EL (cell line): ENCODE results near the gene ANKRD44.
A peak's percentile ranks its signal among the peaks of the same experiment; 100 is the strongest.

Experiments
- DNase-seq: peaks from one replicate; pipeline ENCODE4 v3.0.0-alpha.2; 2016

The ANKRD44 gene

DNA sequence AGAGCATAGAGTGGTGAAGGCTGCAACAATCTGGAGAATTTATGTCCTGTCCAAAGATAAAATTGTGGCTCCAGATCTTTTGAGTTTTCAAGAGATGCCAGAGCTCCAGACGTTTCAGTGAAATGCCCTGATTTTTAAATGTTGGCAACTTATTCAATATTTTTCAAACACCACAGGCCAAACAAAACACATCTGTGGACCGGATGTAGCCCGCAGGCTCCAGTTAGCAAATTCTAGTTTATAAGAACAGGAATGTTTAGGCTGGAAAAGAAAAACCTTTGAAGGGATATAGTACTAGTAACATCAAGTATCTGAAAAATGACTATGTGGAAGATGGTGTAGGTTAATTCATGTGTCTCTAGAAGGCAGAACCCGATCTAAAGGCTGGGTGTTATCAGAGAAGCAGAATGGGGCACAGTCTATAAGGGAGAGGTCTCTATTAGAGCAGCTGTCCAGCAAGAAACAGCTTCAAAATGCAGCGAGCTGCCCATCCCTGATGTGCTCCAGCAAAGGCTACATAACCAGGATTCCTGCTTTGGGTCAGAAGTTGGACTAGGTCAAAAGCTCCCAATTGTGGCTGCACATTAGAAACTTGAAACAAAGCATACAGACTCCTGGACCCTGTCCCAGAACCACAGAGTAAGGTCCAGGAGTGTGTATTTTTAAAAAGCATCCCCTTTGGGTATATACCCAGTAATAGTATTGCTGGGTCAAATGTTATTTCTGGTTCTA is 105.9 kb downstream of the ANKRD44 start:
- DNase-seq: no peak

DNA sequence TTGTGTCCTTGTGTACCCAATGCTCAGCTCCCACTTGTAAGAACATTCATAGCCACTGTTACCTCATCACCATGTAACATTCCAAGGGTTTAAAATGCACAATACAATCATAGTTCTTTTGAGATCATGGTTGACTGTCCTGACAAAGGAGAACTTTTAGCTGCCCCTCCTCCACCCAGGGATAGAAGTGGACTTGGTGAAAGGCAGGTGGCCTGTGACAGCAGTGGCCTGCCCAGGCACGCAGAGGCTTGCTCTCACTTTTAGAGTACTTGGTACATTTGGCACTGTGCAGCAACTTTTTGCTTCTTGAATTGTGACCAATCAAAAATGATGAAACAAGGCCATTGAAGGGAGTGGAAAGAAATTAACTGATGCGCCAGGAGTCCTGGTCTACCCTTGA is 108.7 kb downstream of the ANKRD44 start:
- DNase-seq: no peak

DNA sequence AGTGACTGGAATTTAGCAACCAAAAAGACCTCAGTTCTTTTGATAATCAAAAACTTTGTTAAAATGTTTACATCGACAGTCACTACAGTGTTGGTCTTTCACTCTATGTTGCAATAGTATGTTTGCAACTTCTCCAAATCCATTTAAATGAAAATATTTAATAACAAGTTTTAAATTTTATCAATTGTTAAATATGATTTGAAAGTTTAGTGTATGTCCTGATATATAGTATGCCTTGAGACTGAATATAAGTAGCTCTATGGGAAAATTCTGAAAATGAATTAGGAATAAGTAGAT is 109.9 kb downstream of the ANKRD44 start:
- no peak for DNase-seq

DNA sequence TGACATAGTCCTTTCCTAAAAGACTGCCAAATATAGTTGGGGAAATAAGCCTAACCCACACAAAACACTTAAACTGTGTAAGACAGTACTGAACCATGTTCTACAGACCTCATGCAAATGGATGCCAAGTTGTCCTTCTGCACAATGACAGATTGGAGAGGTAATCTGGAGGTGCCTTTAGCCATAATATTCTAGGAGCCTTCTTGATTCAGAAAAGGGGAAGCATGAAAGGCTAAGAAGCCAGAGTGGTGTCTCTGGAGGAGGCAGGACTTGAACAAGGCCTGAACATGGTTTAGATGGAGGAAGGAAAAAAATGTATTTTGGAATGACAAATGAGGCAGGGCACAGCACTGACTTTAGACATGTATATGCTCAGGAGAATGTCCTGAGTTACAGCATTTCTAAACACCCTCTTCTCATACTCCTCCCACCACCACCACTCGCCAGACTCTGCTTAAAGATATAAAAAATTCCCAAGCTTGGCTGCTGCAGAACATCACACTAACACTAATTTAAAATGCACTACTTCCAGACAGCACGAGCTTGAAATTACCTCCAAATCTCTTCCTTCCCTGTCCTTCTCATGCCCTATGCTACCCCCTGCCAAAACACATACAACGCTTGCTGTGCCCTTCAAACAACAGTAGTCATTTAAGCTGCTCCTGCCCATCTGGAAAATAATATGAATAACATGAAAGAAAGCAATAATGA is 110.4 kb downstream of the ANKRD44 start:
- DNase-seq: no peak

DNA sequence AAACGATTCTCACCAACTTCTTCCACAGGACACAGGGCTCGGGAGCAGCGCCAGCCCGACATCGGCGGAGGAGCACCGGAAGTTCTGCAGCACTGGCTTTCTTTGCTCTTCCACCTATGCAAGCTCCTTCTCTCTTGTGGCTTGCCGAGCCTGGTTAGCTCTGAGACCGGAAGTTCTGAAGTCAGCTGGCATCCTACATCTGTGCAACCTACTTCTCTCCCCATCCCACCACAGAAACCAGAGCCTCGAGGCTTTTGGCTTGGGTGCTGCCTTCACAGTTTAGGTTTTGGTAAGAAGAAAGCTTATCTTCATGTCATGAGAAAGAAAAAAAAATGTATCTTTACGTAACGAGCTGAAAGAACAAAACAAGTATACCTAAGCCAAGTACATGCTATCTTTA is 111.7 kb downstream of the ANKRD44 start:
- no peak for DNase-seq

DNA sequence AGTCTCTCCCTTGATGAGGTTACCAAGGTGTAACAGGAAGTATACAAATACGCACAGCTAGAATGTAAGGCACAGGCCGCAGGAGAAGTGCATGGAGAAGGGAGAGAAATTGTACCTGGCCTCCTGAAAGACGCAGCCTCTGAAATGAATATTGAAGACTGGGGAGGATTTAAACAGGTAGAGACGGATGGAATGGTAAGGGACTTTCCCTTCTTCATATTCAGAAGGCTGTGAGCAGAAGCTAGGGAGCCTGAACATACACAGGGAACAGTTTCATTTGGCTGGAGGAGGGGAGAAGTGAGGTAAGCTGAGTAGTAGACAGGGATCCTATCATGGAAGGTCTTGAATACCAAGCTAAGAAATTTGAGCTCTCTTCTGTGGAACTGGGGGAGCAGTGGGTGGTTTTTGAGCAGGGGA is 112.7 kb downstream of the ANKRD44 start:
- DNase-seq: no peak

DNA sequence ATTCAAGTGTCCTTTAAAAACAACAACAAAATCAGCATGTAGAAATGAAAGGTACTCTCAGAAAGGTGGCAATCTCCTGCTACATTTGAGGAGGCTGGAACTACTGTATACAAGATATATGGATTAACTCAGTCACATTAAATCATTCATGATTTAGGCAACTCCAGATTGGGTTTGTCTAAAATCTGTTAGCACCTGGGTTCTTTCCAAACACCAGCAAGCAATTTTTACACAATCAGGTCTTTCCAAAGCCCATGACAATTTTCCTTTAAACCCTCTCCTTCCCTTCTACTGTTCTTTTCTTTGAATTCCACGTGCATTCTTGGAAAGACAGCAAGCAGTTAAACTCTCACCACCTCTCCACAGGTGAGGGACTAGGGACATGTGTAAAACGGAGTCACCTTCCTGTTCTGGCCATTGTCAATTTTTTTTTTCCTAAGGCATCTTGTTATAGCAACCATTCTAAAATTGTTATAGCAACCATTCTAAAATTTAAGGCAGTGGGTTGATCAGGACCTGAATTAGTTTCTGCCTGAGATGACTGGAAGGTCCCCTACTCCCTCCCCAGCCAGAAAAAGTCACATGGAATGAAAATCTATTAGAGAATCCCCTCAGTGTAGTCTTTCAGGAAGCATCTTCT is 113.9 kb downstream of the ANKRD44 start:
- no peak for DNase-seq

DNA sequence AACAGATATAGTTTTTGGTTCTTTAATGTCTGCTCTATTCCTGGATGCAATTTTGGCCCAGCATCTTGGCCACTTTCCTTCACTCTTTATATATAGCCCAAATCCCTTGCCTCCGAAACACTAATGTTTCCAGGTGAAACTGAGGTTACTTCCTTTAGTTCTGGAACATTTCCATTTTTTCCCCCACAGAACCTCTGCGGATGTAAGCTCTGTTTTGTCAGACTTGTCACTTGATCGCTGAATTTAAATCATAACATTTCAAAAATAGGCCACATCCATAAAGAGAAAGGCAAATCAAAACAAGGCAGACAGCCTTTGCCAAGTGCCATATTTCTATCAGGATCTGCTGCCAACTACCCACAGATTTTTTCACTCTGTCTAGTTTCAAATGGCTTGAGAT is 115.1 kb downstream of the ANKRD44 start:
- DNase-seq: no peak

DNA sequence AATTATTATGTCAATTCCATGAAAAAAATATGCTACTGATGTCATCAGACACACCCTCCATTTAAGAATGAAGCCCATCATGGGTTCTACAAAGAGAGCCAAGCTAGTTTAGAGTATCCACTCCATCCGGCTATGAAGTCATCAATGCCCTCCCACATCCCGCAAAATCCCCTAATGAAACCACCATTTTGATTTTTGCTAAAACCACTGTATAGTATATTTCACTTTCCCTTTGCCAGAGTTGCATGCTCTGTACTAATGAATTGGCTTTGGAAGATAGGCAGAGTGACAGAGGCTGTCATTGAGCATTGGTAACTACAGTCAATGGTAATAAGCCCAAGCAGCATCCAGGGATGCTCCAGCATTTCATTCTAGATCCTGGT is 118.6 kb downstream of the ANKRD44 start:
- no peak for DNase-seq

DNA sequence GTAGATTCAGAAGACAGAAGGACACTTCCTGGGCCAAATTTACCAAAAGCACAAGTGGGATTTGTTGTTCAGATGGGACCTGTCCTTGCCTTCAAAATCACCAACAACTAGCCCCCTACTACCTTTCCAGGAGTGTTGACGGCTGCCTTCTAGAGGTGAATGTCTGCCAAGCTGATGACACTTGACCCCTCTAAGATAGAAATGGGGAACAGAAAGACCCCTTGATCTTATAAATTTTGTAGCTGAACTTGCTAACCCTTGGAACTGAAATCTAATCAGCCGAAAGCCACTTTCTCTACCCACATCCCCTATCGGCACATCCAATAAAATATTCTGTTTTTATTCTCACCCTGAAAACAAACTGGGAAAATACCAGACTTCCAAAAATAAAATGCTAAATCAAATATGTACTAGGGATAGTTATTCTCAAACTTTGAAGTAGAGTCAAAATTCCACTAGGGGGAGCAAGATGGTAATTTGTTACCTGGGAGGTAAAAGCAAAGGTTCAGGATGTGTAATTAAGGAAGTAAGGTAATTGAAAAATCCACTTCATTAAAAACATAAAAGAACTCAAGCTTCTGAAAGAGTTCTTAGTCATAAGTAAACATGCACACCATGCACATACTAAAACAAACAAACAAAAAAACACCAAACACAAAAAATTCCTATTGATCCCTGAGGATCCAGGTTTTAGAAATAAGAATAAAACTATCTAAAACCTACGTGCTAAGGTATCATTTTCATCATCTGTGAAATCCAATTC is 119.2 kb downstream of the ANKRD44 start:
- DNase-seq: no peak

DNA sequence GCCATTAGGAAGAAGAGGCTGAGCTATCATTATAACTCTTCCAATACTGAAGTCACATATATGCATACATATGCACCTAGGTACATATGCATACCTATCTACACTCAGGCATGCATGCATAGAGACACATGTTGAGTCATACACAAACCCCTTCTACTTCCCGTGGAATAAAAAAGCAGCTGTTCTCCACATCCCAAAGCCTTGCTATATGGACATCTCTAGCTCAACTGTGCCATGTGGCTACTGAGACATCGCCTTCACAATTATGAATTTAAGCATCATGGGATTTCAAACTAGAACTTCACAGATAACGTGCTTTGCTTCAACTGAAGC is 120.5 kb downstream of the ANKRD44 start:
- DNase-seq: no peak

DNA sequence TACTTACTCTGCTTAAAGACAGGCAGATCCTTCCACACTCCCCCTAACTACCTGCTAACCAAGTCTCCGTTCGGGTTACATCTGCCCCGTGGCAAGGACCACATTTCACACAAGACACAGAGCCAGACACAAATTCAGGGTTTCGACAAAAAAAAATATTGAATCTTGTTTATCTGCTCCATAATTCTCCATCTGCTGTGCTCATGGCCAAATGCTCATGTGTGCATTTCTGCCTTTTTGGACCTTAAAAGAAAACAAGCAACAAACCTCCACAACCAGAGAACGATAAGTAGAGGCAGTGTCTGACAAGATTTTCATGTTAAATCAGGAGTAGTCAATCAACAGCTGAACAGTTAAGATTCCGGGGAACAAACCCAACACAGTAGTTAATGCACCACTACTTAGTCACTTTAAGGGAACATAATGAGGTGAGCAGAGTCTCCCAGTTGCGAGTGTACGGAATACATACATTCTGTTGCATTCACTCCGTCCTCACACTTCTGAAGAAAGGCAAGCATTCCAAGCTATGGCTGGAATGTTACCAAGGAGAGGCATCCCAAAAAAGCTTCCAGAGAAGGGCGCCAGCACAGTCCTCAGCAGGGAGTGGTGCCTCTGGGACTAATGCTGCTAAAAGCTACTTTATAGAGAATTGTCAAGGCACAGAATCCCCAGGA is 121.0 kb downstream of the ANKRD44 start:
- no peak for DNase-seq

DNA sequence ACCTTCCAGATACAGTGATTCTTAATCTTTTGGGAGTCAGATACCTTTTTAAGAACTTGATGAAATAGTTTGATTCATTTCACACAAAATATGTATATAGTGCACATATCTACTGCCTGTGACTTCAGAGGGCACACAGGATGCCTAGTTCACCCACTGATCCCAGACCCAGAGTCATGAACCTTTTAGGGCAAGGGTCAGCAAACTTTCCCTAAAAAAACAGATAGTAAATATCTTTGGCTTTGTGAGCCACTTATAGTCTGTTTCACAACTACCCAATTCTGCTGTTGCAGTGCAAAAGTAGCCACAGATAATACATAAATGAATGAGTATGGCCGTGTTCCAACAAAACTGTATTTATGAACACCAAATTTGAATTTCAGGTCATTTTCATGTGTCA is 124.9 kb downstream of the ANKRD44 start:
- no peak for DNase-seq

DNA sequence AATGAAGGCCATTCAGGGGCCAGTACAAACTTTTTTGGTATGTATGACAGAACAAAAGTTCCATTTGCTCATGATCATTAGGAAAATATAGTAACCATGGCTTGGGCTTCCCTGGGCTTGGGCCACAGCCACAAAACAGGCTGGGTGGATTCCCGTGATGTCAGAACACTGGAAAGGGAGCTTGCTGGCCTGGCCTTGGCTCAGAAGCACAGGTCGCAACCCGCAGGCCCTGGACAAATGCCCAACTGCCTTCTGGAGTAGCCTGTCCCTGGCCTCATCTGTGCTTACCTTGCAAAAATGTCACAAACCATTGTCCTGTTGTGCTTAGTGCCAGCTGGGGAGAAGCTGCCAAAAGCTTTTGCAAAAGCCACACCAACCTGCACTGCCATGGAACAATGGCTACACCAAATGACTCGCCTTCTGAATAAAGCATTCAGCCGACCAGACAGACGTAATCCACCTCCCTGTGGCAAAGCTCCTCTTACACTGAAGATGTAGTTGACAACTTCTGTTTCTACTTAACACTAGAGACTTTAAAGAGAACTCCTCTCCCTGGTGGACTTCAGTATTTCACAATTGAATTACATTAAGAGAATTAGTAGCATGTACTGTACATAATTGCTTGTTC is 125.5 kb downstream of the ANKRD44 start:
- no peak for DNase-seq

DNA sequence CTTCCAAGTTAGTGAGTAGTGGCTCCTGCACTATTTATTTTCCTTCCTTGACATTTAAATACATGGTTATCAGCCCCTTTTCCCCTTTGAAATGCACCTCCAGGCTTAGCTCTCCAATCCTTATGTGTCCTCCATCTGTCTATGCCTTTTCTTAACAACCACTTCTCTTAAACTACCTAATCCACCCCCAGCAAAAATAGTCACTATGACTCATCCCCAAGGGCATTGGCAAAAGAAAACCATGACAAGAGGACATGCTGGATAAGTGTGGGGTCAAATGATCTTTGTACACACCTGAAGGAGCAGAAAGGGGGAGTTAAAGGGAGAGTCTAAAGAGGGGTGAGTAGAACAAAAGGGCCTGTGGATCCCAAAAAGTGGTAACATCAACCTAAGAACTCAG is 127.2 kb downstream of the ANKRD44 start:
- no peak for DNase-seq

DNA sequence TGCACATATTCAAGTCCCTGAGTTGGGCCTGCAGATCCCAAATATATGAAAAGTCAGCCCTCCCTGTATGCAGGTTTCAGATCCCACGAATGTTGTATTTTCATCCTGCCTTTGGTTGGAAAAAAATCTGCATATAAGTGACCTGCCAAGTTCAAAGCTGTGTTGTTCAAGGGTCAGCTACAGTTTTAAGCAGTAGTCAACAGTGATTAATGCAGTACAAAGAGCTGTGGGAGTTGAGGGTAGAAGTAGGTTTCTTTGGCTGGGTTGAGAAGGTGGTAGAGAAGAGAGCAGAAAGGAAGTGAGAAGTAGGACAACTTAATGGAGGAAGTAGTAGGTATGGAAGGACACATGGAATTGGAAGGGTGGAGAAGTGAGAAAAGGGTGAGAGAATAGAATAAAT is 127.9 kb downstream of the ANKRD44 start:
- no peak for DNase-seq

DNA sequence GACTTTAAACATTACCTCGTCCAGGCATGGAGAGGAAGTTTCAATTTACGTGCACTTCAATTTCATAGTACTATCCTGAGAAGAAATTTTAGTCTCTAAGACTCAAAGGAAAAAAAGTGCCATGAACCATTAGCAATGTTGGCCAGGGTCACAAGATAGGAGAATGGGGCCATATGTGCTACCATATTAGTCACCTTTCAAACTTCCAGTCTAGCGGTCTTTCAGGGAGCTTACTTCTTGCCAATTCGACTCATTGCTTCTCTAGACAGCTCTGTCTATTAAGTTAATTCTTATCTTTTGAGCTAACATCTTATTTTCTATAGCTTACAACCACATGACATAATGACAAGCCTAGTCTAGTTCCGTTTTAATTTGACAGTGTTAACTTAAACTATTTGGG is 129.1 kb downstream of the ANKRD44 start:
- peak; percentile 35 for DNase-seq

DNA sequence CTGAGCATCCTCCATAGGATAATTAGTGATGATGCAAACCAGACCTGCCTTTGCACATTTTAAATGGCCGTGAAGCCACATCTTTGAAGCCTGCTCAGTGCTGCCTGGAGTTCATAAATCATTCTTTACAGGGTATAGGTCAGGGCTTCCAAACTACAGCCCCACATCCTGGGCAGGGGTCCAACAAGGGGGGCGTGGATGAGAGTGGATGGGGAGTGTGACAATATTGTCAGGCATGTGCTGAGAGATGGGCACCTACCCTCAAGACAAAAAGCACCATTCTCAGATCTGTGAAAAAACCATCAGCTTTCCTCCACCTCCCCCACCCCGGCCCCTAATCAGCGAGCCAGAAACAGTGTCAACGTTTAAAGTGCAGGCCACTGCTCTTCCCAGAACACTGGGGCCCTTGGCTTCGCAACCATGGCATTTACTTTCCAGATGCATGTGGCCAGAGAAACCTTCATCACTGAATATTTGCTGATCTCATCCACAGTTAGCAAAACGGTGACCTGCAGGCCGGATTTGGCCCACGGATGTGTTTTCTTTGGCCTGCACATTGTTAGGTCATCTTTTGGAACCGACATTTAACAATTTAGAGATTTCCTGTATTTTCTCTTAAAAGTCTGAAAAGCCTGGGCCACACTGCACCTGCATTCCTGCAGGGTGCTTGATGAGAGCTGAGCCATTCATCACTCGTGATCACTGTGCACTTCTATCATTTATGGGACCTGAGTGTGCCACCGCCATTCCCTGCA is 130.7 kb downstream of the ANKRD44 start:
- DNase-seq: peak; percentile 68

DNA sequence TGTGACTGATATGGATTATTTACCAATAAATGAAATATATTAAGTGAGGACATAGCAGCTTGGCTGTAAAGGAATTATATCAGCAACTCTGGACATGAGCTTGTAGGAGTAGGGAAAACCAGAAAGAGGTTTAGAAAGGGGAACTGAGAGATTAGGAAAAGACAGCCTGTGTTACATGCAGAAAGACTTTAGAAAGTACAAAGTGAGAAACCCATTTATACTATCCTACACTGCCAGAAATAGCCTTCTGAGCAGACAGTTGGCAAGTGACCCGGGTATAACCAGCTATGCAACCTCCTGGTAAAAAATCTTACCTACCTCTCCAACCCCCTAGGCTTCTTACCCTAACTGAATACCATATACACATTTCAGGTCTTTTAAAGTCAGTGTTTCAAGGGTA is 134.1 kb downstream of the ANKRD44 start:
- no peak for DNase-seq

DNA sequence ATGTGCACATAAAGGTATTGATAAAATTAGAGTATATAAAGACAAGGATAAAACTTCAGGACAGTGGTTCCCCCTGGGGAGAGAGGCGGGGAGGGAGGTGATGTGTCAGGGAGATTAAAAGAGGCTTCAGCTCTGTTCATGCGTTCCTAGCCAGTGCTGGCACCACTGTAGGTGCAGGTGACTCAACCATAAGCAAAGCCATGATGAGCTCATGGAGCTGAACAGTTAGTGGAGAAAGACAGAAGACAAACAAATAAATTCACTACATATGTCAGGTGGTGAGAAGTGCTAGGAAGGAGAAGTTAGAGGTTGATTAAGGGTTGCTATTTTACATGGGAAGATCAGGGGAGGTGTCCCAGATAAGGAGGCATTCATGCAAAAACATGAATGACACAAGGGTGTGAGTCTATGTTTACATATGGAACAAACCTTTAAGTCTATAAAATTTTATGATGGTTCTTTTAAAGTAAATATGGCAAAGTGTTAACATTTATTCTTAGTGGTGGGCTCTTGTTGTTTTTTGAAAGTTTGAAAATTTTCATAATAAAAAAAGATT is 136.0 kb downstream of the ANKRD44 start:
- peak; percentile 47 for DNase-seq

DNA sequence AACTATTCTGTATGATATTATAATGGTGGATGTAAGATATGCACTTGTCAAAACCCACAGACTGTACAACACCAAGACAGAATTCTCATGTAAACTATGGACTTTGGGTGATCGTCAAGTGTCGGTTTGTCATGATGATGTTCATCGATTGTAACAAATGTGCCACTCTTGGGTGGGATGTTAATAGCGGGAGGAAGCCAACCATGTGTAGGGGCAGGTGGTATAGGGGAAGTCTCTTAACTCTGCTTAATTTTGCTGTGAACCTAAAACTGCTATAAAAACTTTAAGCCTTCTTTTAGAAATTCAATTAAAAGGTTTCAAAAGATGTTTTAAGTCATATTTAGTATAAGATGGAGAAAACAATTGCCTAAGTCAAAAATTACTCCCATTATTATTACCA is 139.0 kb downstream of the ANKRD44 start:
- no peak for DNase-seq

DNA sequence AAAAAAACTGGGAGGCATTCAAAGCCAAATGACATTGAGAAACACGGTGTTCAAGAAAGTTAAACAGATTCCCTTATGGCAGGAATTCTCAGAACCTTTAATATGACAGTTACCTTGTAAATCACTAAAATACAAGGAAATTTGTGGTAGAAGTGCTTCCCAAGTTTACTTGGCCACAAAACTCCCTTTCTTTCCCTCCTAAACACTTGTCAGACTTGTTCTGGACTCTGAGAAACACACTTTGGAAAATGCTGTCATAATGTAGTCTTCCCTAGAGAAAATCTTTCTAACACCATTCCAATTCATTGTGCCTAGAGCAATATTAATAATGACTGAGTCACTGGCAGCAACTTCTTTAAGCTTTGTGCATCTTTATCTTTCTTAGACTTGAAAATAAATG is 140.4 kb downstream of the ANKRD44 start:
- DNase-seq: peak; percentile 39
